Neural cell (in vitro differentiated cells): ENCODE measurements around the gene ST14.

Experiments
- CTCF ChIP-seq: fragments of 450-650 bp; IDR thresholded peaks from 2 replicates; pipeline ENCODE4 v1.5.1; 2014; ENCODE audit warnings: antibody characterized with exemption, mild to moderate bottlenecking, moderate library complexity; ENCODE audit not compliant: poor library complexity, severe bottlenecking
- EZH2 ChIP-seq: fragments of 200-600, 300-800 bp; shearing (Covaris generic), sonication (generic); IDR thresholded peaks from 2 replicates; pipeline ENCODE4 v1.6.1; 2014; ENCODE audit warnings: antibody characterized with exemption, low read length, borderline replicate concordance, mild to moderate bottlenecking; ENCODE audit not compliant: insufficient read depth, poor library complexity, severe bottlenecking
- POLR2AphosphoS5 ChIP-seq: IDR thresholded peaks from 2 replicates; pipeline ENCODE4 v1.6.1; 2012
- SMC3 ChIP-seq: fragments of 450-650 bp; conservative IDR thresholded peaks from 2 replicates; pipeline ENCODE4 v1.6.1; 2014; ENCODE audit warnings: antibody characterized with exemption, mild to moderate bottlenecking, moderate library complexity; ENCODE audit not compliant: poor library complexity
- TAF1 ChIP-seq: IDR thresholded peaks from 2 replicates; pipeline ENCODE4 v1.6.1; 2012; ENCODE audit warnings: low read depth

GRCh38 chr11:130208241-130209127 is 48.9 kb downstream of the ST14 start:
- no peak for TF ChIP-seq TAF1
- no peak for TF ChIP-seq POLR2AphosphoS5
- TF ChIP-seq CTCF: no peak
- no peak for TF ChIP-seq SMC3
- TF ChIP-seq EZH2: no peak
